HG03432 (cell line): ENCODE results near the gene ARPC1B.

Experiments
- ATAC-seq: cut with Tn5 transposase; IDR thresholded peaks from one replicate; pipeline ENCODE4 v1.9.1; 2021; ENCODE audit warnings: mild to moderate bottlenecking, moderate library complexity; ENCODE audit not compliant: unreplicated experiment

Gene ARPC1B

DNA sequence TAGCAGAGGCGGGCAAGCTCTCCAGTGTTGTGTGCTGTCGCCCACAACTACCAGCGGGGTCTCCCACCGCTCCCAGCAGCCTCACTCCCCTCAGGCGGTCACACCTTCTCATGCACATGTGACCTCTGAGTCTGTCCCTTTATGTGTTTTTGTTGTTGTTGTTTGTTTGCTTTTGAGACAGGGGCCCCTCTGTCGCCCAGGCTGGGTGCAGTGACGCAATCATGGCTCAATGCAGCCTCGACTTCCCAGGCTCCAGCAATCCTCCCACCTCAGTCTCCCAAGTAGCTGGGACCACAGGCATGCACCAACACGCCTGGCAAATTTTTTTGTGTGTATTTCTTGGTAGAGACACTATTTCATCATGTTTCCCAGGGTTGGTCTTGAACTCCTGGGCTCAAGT lies 65.7 kb downstream of the ARPC1B start:
- no peak for ATAC-seq
